ENCODE results near the gene EFNB1.

Gene EFNB1

DNA sequence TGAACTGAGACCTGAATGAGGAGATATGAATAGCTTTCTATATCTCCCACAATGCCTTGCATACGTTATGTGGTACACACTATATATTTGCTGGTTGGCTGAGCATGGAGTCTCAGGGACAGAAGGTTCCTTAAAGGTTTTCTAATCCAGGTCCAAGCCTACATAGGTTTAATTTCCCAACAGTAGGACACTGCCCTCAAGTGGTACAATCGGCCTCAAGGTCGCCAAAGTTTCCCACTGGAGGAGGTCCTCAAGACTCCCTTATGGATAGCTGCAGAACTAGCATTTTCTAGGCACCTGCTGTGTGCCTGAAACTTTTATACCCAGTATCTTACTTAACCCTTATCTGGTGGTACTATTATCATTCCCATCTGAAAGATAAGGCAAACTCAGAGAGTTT, 21.0 kb upstream of the EFNB1 start:
- no peaks in the 10 kb centered on the region for H3K36me3 ChIP-seq (ENCODE audit: control insufficient read depth, insufficient read depth, low read length)
- H3K9ac ChIP-seq = no peak overlapping the region
- H3K27me3 ChIP-seq (ENCODE audit: control insufficient read depth, insufficient read depth, low read length) = no peaks in the 10 kb centered on the region
- peak; percentile 46 for TF ChIP-seq CTCF (IDR thresholded peaks at IDR 0.05)
- peak overlapping the region; percentile 70 for H2AFZ ChIP-seq
- no peaks in the 10 kb centered on the region for H3K9me3 ChIP-seq (ENCODE audit: control insufficient read depth, low read length)
- no peak overlapping the region for H3K4me3 ChIP-seq (ENCODE audit: low read depth, low read length)
- H3K79me2 ChIP-seq = no peaks in the 10 kb centered on the region
- no peaks in the 10 kb centered on the region for H3K4me1 ChIP-seq
- no peak overlapping the region for H3K27ac ChIP-seq
- H3K4me2 ChIP-seq (ENCODE audit: low read length) = no peak overlapping the region

GRCh38 chrX:68808686-68809357, 20.0 kb upstream of the EFNB1 start:
- Histone ChIP-seq H3K27ac (no peak overlapping the region), H3K4me3 (ENCODE audit: low read depth, low read length) (no peak overlapping the region), H3K36me3 (ENCODE audit: control insufficient read depth, insufficient read depth, low read length) (no peaks in the 10 kb centered on the region), H3K27me3 (ENCODE audit: control insufficient read depth, insufficient read depth, low read length) (no peaks in the 10 kb centered on the region), H3K9me3 (ENCODE audit: control insufficient read depth, low read length) (no peaks in the 10 kb centered on the region), H2AFZ (peak overlapping the region; percentile 70), H3K4me2 (ENCODE audit: low read length) (no peak overlapping the region), H3K9ac (no peak overlapping the region), H3K79me2 (no peaks in the 10 kb centered on the region), H3K4me1 (no peaks in the 10 kb centered on the region)
- peak; percentile 41 for TF ChIP-seq CTCF (IDR thresholded peaks at IDR 0.05)

DNA sequence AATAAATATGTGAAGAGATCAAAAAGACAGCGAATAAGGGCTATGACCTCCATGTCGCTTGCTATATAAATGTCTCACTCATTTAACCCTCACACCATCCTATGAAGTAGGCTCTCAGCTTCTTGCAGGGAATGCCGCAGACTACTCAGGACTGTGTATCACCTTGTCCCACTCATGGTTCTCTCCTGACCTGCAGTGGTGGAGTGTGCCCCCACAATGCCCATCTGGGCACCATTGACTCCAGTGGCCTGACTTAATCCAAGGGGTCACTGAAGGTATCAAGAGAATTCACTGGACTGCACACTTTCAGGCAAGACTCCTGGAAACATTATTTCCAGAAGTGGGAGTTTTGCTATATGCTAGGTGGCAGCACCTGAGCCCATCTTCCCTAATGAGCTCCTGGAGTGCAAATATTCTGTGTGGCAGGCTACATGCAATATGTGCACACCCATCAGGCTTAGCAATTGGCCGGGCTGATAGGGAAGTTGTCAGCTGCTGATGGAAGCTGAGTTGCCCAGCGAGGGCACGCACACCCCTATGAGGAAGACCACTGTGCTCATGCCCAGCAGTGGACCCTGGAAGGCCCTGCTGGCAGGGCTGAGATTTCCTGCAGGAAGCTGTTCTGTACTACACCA, 8.2 kb upstream of the EFNB1 start:
- no peak overlapping the region for H2AFZ ChIP-seq
- H3K9ac ChIP-seq = no peak overlapping the region
- TF ChIP-seq CTCF (IDR thresholded peaks at IDR 0.05) = no peak
- H3K4me1 ChIP-seq = no peaks in the 10 kb centered on the region
- no peaks in the 10 kb centered on the region for H3K9me3 ChIP-seq (ENCODE audit: control insufficient read depth, low read length)
- no peak overlapping the region for H3K27ac ChIP-seq
- no peak overlapping the region for H3K4me3 ChIP-seq (ENCODE audit: low read depth, low read length)
- no peaks in the 10 kb centered on the region for H3K36me3 ChIP-seq (ENCODE audit: control insufficient read depth, insufficient read depth, low read length)
- no peaks in the 10 kb centered on the region for H3K79me2 ChIP-seq
- no peak overlapping the region for H3K4me2 ChIP-seq (ENCODE audit: low read length)
- no peaks in the 10 kb centered on the region for H3K27me3 ChIP-seq (ENCODE audit: control insufficient read depth, insufficient read depth, low read length)

DNA sequence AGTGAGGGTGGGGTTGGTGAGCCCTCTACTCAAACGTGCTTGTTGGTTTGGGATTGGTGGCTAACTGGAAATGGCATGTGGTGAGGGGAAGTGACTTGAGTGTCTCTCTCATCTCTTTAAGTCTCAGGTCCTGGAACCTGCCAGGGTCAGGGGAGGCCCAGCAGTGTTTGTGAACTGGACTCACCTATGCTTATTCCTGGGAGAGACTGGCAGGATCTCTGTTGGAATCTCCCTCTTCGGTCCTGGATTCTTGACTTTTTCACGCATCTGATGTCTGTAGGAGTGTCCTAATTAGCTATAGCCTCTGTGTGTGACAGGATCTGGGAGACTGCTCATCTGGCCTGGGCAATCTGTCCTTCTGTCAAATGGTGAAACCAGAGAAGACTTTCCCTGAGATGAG, 7.2 kb upstream of the EFNB1 start:
- no peaks in the 10 kb centered on the region for H3K36me3 ChIP-seq (ENCODE audit: control insufficient read depth, insufficient read depth, low read length)
- H3K4me3 ChIP-seq (ENCODE audit: low read depth, low read length) = no peak overlapping the region
- no peak overlapping the region for H2AFZ ChIP-seq
- H3K27me3 ChIP-seq (ENCODE audit: control insufficient read depth, insufficient read depth, low read length) = no peaks in the 10 kb centered on the region
- H3K27ac ChIP-seq = no peak overlapping the region
- H3K9ac ChIP-seq = no peak overlapping the region
- no peak overlapping the region for H3K4me2 ChIP-seq (ENCODE audit: low read length)
- no peaks in the 10 kb centered on the region for H3K4me1 ChIP-seq
- TF ChIP-seq CTCF (IDR thresholded peaks at IDR 0.05) = no peak
- H3K79me2 ChIP-seq = no peaks in the 10 kb centered on the region
- no peaks in the 10 kb centered on the region for H3K9me3 ChIP-seq (ENCODE audit: control insufficient read depth, low read length)

Data from parathyroid adenoma (tissue), 2 donors.